GM19395 (cell line): ENCODE measurements around the gene SERP2.

ENCODE experiments used
- ATAC-seq: cut with Tn5 transposase; IDR thresholded peaks from one replicate; pipeline ENCODE4 v1.9.1; 2021; ENCODE audit warnings: mild to moderate bottlenecking, moderate library complexity; ENCODE audit not compliant: unreplicated experiment

SERP2 gene

GRCh38 chr13:44354884-44355283 lies 18.7 kb upstream of the SERP2 start:
- ATAC-seq = no peak

GRCh38 chr13:44355621-44356020 lies 18.0 kb upstream of the SERP2 start:
- ATAC-seq = no peak

GRCh38 chr13:44359983-44360375 lies 13.6 kb upstream of the SERP2 start:
- no peak for ATAC-seq

GRCh38 chr13:44362394-44363040 lies 11.1 kb upstream of the SERP2 start:
- no peak for ATAC-seq

- no peak for ATAC-seq
These were observed 9.8 kb upstream of the SERP2 start for GRCh38 chr13:44363631-44364344.

GRCh38 chr13:44364345-44365000 lies 9.2 kb upstream of the SERP2 start:
- ATAC-seq = no peak

GRCh38 chr13:44365008-44365407 lies 8.6 kb upstream of the SERP2 start:
- no peak for ATAC-seq

- ATAC-seq = no peak
These were observed 7.7 kb upstream of the SERP2 start for GRCh38 chr13:44365899-44366298.

GRCh38 chr13:44368062-44368591 lies 5.5 kb upstream of the SERP2 start:
- no peak for ATAC-seq

GRCh38 chr13:44368599-44369368 lies 4.8 kb upstream of the SERP2 start:
- ATAC-seq = no peak

GRCh38 chr13:44371421-44371820 lies 2.2 kb upstream of the SERP2 start:
- ATAC-seq = no peak

GRCh38 chr13:44373247-44373600 lies 400 bp upstream of the SERP2 start:
- ATAC-seq = no peak

- ATAC-seq = no peak
These were observed 706 bp downstream of the SERP2 start for GRCh38 chr13:44374348-44374712.

- no peak for ATAC-seq
These were observed 4.7 kb downstream of the SERP2 start for GRCh38 chr13:44378277-44378676.

- no peak for ATAC-seq
These were observed 6.3 kb downstream of the SERP2 start for GRCh38 chr13:44379885-44380284.

GRCh38 chr13:44380404-44381165 lies 7.0 kb downstream of the SERP2 start:
- no peak for ATAC-seq

- no peak for ATAC-seq
These were observed 9.1 kb downstream of the SERP2 start for GRCh38 chr13:44382635-44383145.

- ATAC-seq = no peak
These were observed 10.3 kb downstream of the SERP2 start for GRCh38 chr13:44383945-44384344.

- no peak for ATAC-seq
These were observed 11.2 kb downstream of the SERP2 start for GRCh38 chr13:44384778-44385177.

- ATAC-seq = no peak
These were observed 11.8 kb downstream of the SERP2 start for GRCh38 chr13:44385401-44385800.
